Measurements from ENCODE around the gene NDUFS2. TPM values are rescaled to one million over a fixed set of nuclear protein-coding genes. Genes with fewer than 3 reads are reported as not detected.

NDUFS2 gene
- total RNA-seq, 2 experiments from 2014 or later: 69.4 to 83.9 TPM

DNA sequence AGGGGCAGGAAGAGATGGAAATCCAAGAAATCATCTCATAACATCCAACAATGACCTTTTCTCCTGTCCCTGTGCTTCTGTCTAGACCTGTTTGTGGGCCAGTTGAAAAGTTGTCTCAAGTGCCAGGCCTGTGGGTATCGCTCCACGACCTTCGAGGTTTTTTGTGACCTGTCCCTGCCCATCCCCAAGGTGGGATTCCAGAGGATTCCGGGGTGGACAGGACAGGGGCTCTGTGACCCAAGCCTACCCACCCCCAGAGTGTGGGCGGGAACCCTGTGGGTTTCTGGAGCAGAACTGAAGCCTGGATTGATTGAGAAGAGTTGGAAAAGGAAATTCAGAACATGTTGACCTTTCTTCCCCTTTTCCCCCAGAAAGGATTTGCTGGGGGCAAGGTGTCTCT lies 38.4 kb upstream of the NDUFS2 start:
- CTCF ChIA-PET: interaction anchor here (4.7 kb wide), 1 partner anchor 12 kb away, joined by 34 read pairs; the partner anchor contains the start of gene B4GALT3
- Mint-ChIP-seq H3K9me3 (ENCODE audit: low read depth) (no peaks in the 10 kb centered on the region), H3K4me3 (no peak overlapping the region), H3K27ac (peak overlapping the region; percentile 47), H3K4me1 (peaks cover 57% of the 10 kb centered on the region), H3K36me3 (peaks cover 14% of the 10 kb centered on the region), H3K27me3 (no peaks in the 10 kb centered on the region)
- ATAC-seq (no peak), DNase-seq (no peak)

DNA sequence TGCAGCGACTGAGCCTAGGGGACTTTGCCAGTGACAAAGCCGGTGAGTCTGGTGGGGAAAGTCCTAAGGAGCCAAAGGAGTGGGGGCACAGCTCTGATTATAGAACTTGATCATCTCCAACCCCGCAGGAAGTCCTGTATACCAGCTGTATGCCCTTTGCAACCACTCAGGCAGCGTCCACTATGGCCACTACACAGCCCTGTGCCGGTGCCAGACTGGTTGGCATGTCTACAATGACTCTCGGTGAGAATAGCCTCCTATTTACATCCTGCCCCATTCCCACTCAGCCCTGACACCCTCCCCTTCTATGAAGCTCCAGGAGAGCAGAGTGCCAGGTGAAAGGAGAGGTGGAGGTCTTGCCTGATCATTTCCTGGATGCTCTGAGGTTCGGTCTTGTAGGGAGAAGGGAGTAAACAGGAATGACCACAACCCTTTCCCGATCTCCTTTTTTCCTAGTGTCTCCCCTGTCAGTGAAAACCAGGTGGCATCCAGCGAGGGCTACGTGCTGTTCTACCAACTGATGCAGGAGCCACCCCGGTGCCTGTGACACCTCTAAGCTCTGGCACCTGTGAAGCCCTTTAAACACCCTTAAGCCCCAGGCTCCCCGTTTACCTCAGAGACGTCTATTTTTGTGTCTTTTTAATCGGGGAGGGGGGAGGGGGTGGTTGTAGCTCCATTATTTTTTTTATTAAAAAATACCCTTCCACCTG lies 37.1 kb upstream of the NDUFS2 start:
- H3K4me3 Mint-ChIP-seq: peak overlapping the region; percentile 83
- peaks cover 14% of the 10 kb centered on the region for H3K36me3 Mint-ChIP-seq
- ATAC-seq (no peak), DNase-seq (no peak)
- peak overlapping the region; percentile 95 for H3K27ac Mint-ChIP-seq
- H3K9me3 Mint-ChIP-seq (ENCODE audit: low read depth): no peaks in the 10 kb centered on the region
- CTCF ChIA-PET: interaction anchor here (0.5 to 4.7 kb wide), 29 partner anchors 9 to 226 kb away, joined by 3 to 49 read pairs (median 4); partner anchors contain the start of genes APOA2, B4GALT3, NDUFS2 and NIT1
- H3K27me3 Mint-ChIP-seq: no peaks in the 10 kb centered on the region
- peaks cover 52% of the 10 kb centered on the region for H3K4me1 Mint-ChIP-seq

DNA sequence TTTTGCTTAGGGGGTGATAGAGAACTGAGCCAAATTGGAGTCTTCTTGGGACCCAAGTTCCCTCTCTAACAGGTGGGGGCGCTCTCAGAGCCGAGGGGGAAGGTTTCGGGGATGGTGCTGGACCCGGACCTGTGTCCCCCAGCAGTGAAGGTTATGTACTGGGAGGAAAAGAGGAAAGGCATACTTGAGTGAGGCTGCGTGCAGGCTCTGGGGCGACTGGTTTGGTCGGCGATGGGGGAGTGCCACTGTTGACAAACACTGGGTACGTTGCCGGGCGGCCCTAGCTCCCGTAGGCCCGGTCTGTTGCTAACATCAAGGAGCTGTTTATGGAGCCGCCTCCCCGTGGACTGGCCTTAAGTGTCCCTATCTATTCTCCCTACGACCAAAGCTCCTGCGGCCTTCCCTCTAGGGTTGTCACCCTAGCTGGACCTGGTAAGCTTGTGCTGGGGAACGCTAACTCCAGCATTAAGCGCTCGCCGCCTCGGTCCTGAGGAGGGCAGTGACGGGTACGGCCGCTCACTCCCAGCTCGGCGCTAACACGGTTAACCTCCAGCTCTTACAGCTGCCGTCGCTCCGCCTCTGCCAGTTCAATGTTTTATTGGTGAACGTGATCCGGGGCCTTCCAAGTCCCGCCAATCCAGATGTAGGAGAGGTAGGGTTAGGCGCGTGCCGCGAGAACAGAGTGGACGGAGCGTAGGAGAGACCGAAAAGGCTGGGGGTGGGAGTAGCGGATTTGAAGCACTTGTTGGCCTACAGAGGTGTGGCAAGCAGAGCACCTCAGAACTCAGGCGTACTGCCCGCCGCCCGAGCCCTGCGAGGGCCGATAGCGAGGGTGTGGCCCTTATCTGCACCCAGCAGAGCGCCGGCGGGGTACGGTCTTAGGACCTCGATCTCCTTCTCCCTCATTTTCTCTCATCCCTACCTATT lies 36.2 kb upstream of the NDUFS2 start, which contains the start of gene PPOX:
Gene PPOX, plus strand, starts transcription at position 685 of the 927 bp plus-strand sequence. CDS start 422 bp downstream, outside the sequence.
- ATAC-seq: peak; percentile 95
- H3K9me3 Mint-ChIP-seq (ENCODE audit: low read depth): no peaks in the 10 kb centered on the region
- H3K27ac Mint-ChIP-seq: peak within 1 kb of the TSS; percentile 95
- H3K36me3 Mint-ChIP-seq: peaks cover 17% of the 10 kb centered on the region
- peak within 1 kb of the TSS; percentile 83 for H3K4me3 Mint-ChIP-seq
- peak; percentile 98 for DNase-seq
- CTCF ChIA-PET: interaction anchor here (0.5 to 4.7 kb wide), 31 partner anchors 10 to 572 kb away, joined by 3 to 49 read pairs (median 4); partner anchors contain the start of genes APOA2, B4GALT3, DEDD and NDUFS2
- H3K27me3 Mint-ChIP-seq: no peaks in the 10 kb centered on the region
- H3K4me1 Mint-ChIP-seq: peaks cover 44% of the 10 kb centered on the region

DNA sequence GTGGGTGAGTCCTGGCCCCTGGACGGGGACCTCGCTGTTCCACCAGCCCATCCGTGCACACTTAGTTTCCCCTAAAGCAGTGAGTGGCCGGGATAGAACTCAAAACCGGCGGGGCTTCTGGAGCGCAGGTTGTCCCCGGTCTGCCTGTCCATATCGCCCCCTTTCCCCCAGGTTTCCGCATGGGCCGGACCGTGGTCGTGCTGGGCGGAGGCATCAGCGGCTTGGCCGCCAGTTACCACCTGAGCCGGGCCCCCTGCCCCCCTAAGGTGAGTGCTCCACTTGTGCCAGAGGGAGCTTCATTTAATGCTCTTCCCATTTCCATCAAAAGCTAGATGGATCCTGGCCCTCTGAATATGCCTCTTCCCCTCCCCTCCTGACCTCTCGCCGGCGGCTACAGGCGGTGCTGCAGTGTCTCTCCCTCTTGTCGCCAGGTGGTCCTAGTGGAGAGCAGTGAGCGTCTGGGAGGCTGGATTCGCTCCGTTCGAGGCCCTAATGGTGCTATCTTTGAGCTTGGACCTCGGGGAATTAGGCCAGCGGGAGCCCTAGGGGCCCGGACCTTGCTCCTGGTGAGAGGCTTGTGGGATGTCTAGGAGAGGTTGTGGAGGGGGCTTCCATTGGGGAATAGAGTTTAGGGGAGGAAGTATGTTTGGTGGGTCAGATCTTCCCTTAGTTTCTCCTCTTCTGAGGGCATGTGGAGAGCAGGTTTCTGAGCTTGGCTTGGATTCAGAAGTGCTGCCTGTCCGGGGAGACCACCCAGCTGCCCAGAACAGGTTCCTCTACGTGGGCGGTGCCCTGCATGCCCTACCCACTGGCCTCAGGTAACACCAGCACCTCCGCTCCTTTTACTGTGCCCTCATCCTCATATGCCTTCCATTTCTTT lies 35.3 kb upstream of the NDUFS2 start:
- ATAC-seq: peak; percentile 1

DNA sequence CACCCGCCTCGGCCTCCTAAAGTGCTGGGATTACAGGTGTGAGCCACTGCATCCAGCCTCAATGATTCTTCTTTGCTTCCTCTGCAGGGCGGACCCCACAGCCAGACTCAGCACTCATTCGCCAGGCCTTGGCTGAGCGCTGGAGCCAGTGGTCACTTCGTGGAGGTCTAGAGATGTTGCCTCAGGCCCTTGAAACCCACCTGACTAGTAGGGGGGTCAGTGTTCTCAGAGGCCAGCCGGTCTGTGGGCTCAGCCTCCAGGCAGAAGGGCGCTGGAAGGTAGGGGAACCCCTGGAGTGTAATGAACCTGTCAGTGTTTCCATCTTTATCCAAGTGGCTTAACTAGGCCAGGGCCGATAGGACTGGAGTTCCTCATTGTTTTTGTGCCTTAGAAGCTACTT lies 33.3 kb upstream of the NDUFS2 start:
- no peak for DNase-seq
- Mint-ChIP-seq H3K27me3 (no peaks in the 10 kb centered on the region), H3K4me3 (no peak overlapping the region), H3K9me3 (ENCODE audit: low read depth) (no peaks in the 10 kb centered on the region), H3K4me1 (peaks cover 38% of the 10 kb centered on the region), H3K27ac (no peak overlapping the region), H3K36me3 (peaks cover 27% of the 10 kb centered on the region)
- no peak for ATAC-seq
- CTCF ChIA-PET: interaction anchor here (0.9 to 1.3 kb wide), 2 partner anchors 9 to 33 kb away, joined by 3 read pairs; partner anchors contain the start of genes B4GALT3 and NDUFS2

More for the DNA sequence above, 35.3 kb upstream of the NDUFS2 start:
- Mint-ChIP-seq H3K9me3 (ENCODE audit: low read depth) (no peaks in the 10 kb centered on the region), H3K4me3 (peak overlapping the region; percentile 83), H3K27ac (peak overlapping the region; percentile 95), H3K36me3 (peaks cover 20% of the 10 kb centered on the region), H3K27me3 (no peaks in the 10 kb centered on the region), H3K4me1 (peaks cover 39% of the 10 kb centered on the region)
- peak; percentile 51 for DNase-seq
- CTCF ChIA-PET: interaction anchor here (0.7 to 4.7 kb wide), 23 partner anchors 9 to 571 kb away, joined by 3 to 49 read pairs (median 5); partner anchors contain the start of genes APOA2, B4GALT3, DEDD and NDUFS2

DNA sequence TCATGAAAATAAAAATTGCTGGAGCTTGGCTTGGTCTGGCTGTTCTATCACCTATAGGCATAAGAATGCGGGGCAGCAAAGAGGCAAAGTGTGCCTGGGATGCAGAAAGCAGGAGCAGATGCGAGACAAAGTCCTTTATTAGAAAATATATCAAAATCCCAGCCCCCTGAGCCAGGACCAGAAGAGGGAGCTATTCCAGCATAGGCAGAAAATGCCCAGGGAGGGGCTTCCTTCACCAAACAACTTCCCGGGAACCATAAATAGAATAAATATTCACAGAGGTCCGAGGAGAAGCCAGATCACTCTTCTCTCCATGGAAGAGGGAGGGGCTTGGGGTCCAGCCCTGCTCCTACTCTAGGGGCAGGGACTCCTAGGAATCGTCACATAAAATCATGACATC lies 31.0 kb upstream of the NDUFS2 start:
- CTCF ChIA-PET: interaction anchor here (1.1 to 2.3 kb wide), 2 partner anchors 10 to 54 kb away, joined by 4 to 7 read pairs; partner anchors contain the start of gene TOMM40L
- Mint-ChIP-seq H3K4me1 (peaks cover 39% of the 10 kb centered on the region), H3K36me3 (peaks cover 38% of the 10 kb centered on the region), H3K4me3 (no peak overlapping the region), H3K9me3 (ENCODE audit: low read depth) (no peaks in the 10 kb centered on the region), H3K27ac (no peak overlapping the region), H3K27me3 (no peaks in the 10 kb centered on the region)
- no peak for ATAC-seq
- no peak for DNase-seq

DNA sequence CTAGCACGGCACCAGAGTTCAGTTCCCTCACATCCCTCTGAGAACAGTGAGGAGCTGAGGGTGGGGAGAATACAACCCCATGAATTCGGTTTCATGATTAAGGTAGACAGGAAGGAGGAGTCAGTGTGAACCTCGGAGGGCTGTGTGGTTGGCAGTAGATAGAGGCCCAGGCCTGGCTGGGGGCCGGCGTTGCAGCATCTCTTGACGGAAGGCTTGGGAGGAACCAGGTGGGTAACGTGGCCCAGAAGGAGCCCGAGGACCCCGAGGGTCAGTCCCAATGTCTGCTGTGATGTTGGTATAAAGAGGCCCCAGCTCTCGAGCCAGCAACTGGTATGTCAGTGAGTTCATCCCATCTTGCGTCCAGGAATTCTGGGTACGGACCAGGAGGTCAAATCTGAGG lies 30.5 kb upstream of the NDUFS2 start:
- H3K27ac Mint-ChIP-seq: no peak overlapping the region
- DNase-seq (no peak), ATAC-seq (no peak)
- H3K36me3 Mint-ChIP-seq: peaks cover 38% of the 10 kb centered on the region
- H3K4me3 Mint-ChIP-seq: no peak overlapping the region
- no peaks in the 10 kb centered on the region for H3K9me3 Mint-ChIP-seq (ENCODE audit: low read depth)
- H3K27me3 Mint-ChIP-seq: no peaks in the 10 kb centered on the region
- CTCF ChIA-PET: interaction anchor here (1.1 to 2.3 kb wide), 2 partner anchors 10 to 54 kb away, joined by 4 to 7 read pairs; partner anchors contain the start of gene TOMM40L
- H3K4me1 Mint-ChIP-seq: peaks cover 42% of the 10 kb centered on the region

DNA sequence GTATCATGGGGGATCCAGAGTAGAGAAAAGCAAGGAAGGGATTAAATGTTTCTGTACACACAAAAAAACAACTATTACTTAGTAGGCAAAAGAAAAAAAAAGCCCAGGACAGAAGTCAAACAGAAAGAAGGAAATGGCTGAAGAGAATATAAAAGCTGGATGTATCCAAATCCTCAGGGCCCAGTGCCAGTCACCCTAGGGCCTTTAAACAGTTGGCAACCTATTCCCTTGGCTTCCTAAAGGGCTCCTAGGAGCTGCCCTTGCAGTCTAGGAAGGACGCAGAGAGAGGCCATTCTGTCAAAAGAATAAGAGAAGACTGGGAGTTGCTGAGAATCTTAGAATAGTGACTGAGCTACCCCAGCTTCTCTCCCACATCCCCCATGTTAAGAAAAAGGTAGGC lies 29.8 kb upstream of the NDUFS2 start:
- H3K36me3 Mint-ChIP-seq: peaks cover 40% of the 10 kb centered on the region
- ATAC-seq (no peak), DNase-seq (no peak)
- H3K4me3 Mint-ChIP-seq: no peak overlapping the region
- no peak overlapping the region for H3K27ac Mint-ChIP-seq
- H3K4me1 Mint-ChIP-seq: peaks cover 38% of the 10 kb centered on the region
- CTCF ChIA-PET: interaction anchor here (0.6 to 1.1 kb wide), 2 partner anchors 16 to 53 kb away, joined by 3 to 4 read pairs; partner anchors contain the start of gene TOMM40L
- H3K9me3 Mint-ChIP-seq (ENCODE audit: low read depth): no peaks in the 10 kb centered on the region
- no peaks in the 10 kb centered on the region for H3K27me3 Mint-ChIP-seq

DNA sequence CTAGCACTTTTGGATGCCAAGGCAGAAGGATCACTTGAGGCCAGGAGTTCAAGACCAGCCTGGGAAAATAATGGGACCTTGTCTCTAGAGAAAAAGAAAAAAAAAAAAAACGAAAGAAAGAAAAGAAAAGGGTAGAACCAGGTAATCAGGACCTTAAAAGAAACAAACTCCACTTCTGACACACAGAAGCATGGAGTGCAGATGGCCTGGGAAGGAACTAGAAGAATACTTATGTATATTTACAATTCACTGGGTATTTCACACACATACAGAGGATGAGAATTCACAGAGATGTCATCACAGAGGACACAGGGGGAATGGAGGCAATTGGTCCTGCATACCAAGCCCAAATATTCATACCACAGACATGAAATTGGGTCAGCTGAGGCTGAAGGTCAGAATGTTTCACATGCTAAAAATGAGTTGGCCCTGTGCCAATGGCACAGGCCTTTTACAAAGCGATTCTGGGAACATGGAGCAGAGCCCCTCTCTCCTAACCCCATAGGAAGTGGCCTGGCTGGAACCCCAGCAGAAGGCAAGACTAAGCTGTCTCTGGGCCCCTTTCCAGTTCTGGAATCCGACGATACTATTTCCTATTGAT lies 29.3 kb upstream of the NDUFS2 start:
- no peaks in the 10 kb centered on the region for H3K27me3 Mint-ChIP-seq
- CTCF ChIA-PET: interaction anchor here (0.6 kb wide), 1 partner anchor 15 kb away, joined by 3 read pairs; no protein-coding TSS in a partner anchor
- peaks cover 39% of the 10 kb centered on the region for H3K4me1 Mint-ChIP-seq
- no peak overlapping the region for H3K4me3 Mint-ChIP-seq
- DNase-seq (no peak), ATAC-seq (no peak)
- H3K36me3 Mint-ChIP-seq: peaks cover 40% of the 10 kb centered on the region
- H3K27ac Mint-ChIP-seq: peak overlapping the region; percentile 12
- H3K9me3 Mint-ChIP-seq (ENCODE audit: low read depth): no peaks in the 10 kb centered on the region

DNA sequence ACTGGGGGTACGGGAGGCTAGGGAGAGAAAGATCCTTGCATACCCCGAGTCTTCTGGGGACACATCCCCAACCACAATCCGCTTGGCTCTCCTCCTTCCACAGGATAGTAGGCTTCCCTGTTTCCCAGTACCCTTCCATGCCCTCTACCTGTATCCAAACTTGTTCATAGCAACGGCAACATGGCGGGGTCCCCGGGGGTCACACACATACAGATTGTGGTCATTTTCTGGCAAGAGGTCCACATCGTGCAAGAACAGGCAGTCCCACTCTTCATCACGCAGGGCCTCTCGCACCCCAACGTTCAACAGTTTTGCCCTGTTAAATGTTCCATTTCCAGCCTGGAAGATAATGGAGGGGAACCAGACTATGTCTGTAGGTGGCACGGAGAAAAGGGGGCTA lies 28.5 kb upstream of the NDUFS2 start:
- no peak for DNase-seq
- Mint-ChIP-seq H3K27ac (no peak overlapping the region), H3K4me3 (no peak overlapping the region), H3K9me3 (ENCODE audit: low read depth) (no peaks in the 10 kb centered on the region), H3K4me1 (peaks cover 39% of the 10 kb centered on the region), H3K36me3 (peaks cover 40% of the 10 kb centered on the region), H3K27me3 (no peaks in the 10 kb centered on the region)
- CTCF ChIA-PET: no interaction called here
- no peak for ATAC-seq

DNA sequence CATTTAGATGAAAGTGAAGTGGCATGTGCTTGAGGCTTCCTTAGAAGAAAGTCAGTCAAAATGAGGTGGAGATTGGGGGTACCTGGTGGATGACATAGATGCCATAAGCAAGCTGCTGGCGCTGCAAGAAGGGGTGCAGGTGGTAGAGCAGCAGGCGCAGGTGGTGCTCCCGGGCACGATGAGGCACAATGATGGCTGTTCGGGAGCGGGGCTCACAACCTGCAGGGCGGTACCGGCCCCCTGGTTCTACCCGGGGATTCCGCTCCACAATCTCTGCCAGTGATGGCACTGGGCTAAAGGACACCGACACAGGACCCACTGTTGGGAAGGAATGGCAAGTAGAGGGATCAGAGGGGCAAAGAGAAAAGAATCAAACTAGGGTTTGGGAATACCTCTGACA lies 27.3 kb upstream of the NDUFS2 start:
- no peak for DNase-seq
- CTCF ChIA-PET: interaction anchor here (1.2 to 3.7 kb wide), 2 partner anchors 9 to 136 kb away, joined by 5 to 34 read pairs; partner anchors contain the start of gene PPOX
- H3K4me1 Mint-ChIP-seq: peaks cover 40% of the 10 kb centered on the region
- H3K27me3 Mint-ChIP-seq: no peaks in the 10 kb centered on the region
- no peak overlapping the region for H3K27ac Mint-ChIP-seq
- no peak for ATAC-seq
- H3K9me3 Mint-ChIP-seq (ENCODE audit: low read depth): no peaks in the 10 kb centered on the region
- no peak overlapping the region for H3K4me3 Mint-ChIP-seq
- peaks cover 40% of the 10 kb centered on the region for H3K36me3 Mint-ChIP-seq

All from activated CD8-positive, alpha-beta memory T cell treated with anti-CD3 and anti-CD28 coated beads, Interleukin-2, amount 10 ng/mL, durations not matched to agents 7 days and 5 days (primary cell).